ENCODE results near the gene SNX9.

GRCh38 chr6:157861184-157861583 is 38.1 kb downstream of the SNX9 start:
- TF ChIP-seq EZH2 (IDR thresholded peaks at IDR 0.05; ENCODE audit: low read length, missing control alignments): no peak
- TF ChIP-seq, protein P1, sequence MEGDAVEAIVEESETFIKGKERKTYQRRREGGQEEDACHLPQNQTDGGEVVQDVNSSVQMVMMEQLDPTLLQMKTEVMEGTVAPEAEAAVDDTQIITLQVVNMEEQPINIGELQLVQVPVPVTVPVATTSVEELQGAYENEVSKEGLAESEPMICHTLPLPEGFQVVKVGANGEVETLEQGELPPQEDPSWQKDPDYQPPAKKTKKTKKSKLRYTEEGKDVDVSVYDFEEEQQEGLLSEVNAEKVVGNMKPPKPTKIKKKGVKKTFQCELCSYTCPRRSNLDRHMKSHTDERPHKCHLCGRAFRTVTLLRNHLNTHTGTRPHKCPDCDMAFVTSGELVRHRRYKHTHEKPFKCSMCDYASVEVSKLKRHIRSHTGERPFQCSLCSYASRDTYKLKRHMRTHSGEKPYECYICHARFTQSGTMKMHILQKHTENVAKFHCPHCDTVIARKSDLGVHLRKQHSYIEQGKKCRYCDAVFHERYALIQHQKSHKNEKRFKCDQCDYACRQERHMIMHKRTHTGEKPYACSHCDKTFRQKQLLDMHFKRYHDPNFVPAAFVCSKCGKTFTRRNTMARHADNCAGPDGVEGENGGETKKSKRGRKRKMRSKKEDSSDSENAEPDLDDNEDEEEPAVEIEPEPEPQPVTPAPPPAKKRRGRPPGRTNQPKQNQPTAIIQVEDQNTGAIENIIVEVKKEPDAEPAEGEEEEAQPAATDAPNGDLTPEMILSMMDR (conservative IDR thresholded peaks at IDR 0.05 in 1 of 2, IDR thresholded peaks at IDR 0.05 in 1 of 2; ENCODE audit: low read depth in 1 of 2, low read length in 2 of 2): no peak

Data from fibroblast of lung (primary cell).